ENCODE data around the gene GPD1L. TPM values are rescaled to one million over a fixed set of nuclear protein-coding genes. Genes with fewer than 3 reads are reported as not detected.

GPD1L gene
- total and polyA plus RNA-seq, 2 of the 4 experiments (the other 2 are of a cell fraction) = 3.9 to 7.9 TPM

GRCh38 chr3:32208447-32208846, 102.0 kb downstream of the GPD1L start:
- Histone ChIP-seq H3K27me3 (ENCODE audit: control insufficient read depth, insufficient read depth, low read length) (no peaks in the 10 kb centered on the region; the same call in 1 of the 2 replicates), H3K18ac (ENCODE audit: low read depth, low read length) (no peak overlapping the region), H4K5ac (ENCODE audit: low read depth, low read length) (no peak overlapping the region), H4K91ac (ENCODE audit: insufficient read depth, low read depth, low read length) (no peak overlapping the region), H4K8ac (ENCODE audit: low read depth in 2 of 2, low read length in 2 of 2) (no peak overlapping the region), H3K23ac (ENCODE audit: low read depth, low read length) (no peak overlapping the region), H2AK9ac (replicated peaks; ENCODE audit: low read depth, low read length, poor library complexity) (no peak overlapping the region), H3K14ac (replicated peaks; ENCODE audit: low read depth, low read length) (no peak overlapping the region), H3K27ac (ENCODE audit: insufficient read depth, low read length) (no peak overlapping the region), H4K20me1 (ENCODE audit: insufficient read depth, low read length) (no peaks in the 10 kb centered on the region), H3K79me1 (ENCODE audit: low read depth in 1 of 2, low read length in 2 of 2) (no peaks in the 10 kb centered on the region), H3K4ac (ENCODE audit: low read depth, low read length) (no peak overlapping the region), H2AFZ (replicated peaks; ENCODE audit: low read length, poor library complexity) (no peak overlapping the region), H2BK5ac (ENCODE audit: low read depth, low read length, poor library complexity, severe bottlenecking) (no peak overlapping the region), H3K4me1 (ENCODE audit: control insufficient read depth, insufficient read depth, low read length) (no peaks in the 10 kb centered on the region), H3K4me2 (ENCODE audit: low read depth, low read length) (no peak overlapping the region), H2BK20ac (ENCODE audit: low read depth, low read length) (no peak overlapping the region), H3K9me3 (ENCODE audit: control insufficient read depth, insufficient read depth, low read length) (no peaks in the 10 kb centered on the region), H3K36me3 (ENCODE audit: control insufficient read depth, insufficient read depth, low read length) (no peaks in the 10 kb centered on the region), H3K9me1 (ENCODE audit: insufficient read depth, low read length) (no peaks in the 10 kb centered on the region), H2BK15ac (ENCODE audit: low read depth, low read length) (no peak overlapping the region), H2BK120ac (ENCODE audit: low read depth, low read length) (no peak overlapping the region), H3K4me3 (ENCODE audit: insufficient read depth, low read depth, low read length) (no peak overlapping the region), H3K56ac (ENCODE audit: extremely low read depth, insufficient read depth, low read length) (no peak overlapping the region), H2AK5ac (ENCODE audit: low read depth, low read length) (no peak overlapping the region), H3K9ac (ENCODE audit: low read depth, low read length) (no peak overlapping the region)
- intact Hi-C loops (cut with micrococcal nuclease) (no loop called here), dilution Hi-C loops (cut with HindIII; ENCODE audit: low sequenced_read_pairs, unreplicated experiment) (no loop called here), in situ Hi-C loops (cut with MboI; ENCODE audit: low sequenced_read_pairs) (no loop called here)
- 83% methylated on average over 1 of the region's 4 CpGs; no CpG with 5 or more reads in 1 of the 2 experiments for WGBS, 2 experiments (ENCODE audit: extremely low coverage in 2 of 2, insufficient read length in 1 of 2)
- ChIA-PET CTCF (no interaction called here), POLR2A (ENCODE audit: unreplicated experiment) (no interaction called here)
- TF ChIP-seq CHD1 (IDR thresholded peaks at IDR 0.05; ENCODE audit: low read depth, low read length) (no peak), ELK1 (IDR thresholded peaks at IDR 0.05; ENCODE audit: borderline replicate concordance, low read depth, low read length) (no peak), FOS (IDR thresholded peaks at IDR 0.05; ENCODE audit: low read depth, low read length) (no peak), USF2 (IDR thresholded peaks at IDR 0.05; ENCODE audit: low read depth, low read length) (no peak), RFX5 (IDR thresholded peaks at IDR 0.05; ENCODE audit: low read depth, low read length) (no peak), NFE2L2 (IDR thresholded peaks at IDR 0.05; ENCODE audit: low read depth, low read length) (no peak), BHLHE40 (IDR thresholded peaks at IDR 0.05; ENCODE audit: low read depth, low read length) (no peak), MXI1 (IDR thresholded peaks at IDR 0.05; ENCODE audit: borderline replicate concordance, low read depth, low read length) (no peak), RCOR1 (IDR thresholded peaks at IDR 0.05; ENCODE audit: insufficient replicate concordance, low read length) (no peak)
- no peak for ATAC-seq (ENCODE audit: low read depth)
- no TSS peak for BruUV-seq (replicated peaks)
- DNase-seq = no peak
